ENCODE measurements around the gene MKLN1. TPM values are rescaled to one million over a fixed set of nuclear protein-coding genes. Genes with fewer than 3 reads are reported as not detected.

MKLN1 gene
- total and polyA plus RNA-seq, 2 of the 4 experiments (the other 2 are of a cell fraction) = 17.5 to 52.0 TPM

GRCh38 chr7:131436384-131436783 lies 108.7 kb downstream of the MKLN1 start:
- Histone ChIP-seq H2AK9ac (replicated peaks; ENCODE audit: low read depth, low read length, poor library complexity) (no peak overlapping the region), H3K4me2 (ENCODE audit: low read depth, low read length) (no peak overlapping the region), H2AK5ac (ENCODE audit: low read depth, low read length) (no peak overlapping the region), H3K4me1 (ENCODE audit: control insufficient read depth, insufficient read depth, low read length) (no peaks in the 10 kb centered on the region), H3K56ac (ENCODE audit: extremely low read depth, insufficient read depth, low read length) (no peak overlapping the region), H3K36me3 (ENCODE audit: control insufficient read depth, insufficient read depth, low read length) (peaks cover 22% of the 10 kb centered on the region), H3K23ac (ENCODE audit: low read depth, low read length) (no peak overlapping the region), H3K27ac (ENCODE audit: insufficient read depth, low read length) (no peak overlapping the region), H3K18ac (ENCODE audit: low read depth, low read length) (no peak overlapping the region), H3K27me3 (ENCODE audit: control insufficient read depth, insufficient read depth, low read length) (no peaks in the 10 kb centered on the region), H4K20me1 (ENCODE audit: insufficient read depth, low read length) (no peaks in the 10 kb centered on the region), H3K4me3 (ENCODE audit: insufficient read depth, low read depth, low read length) (no peak overlapping the region), H3K9me1 (ENCODE audit: insufficient read depth, low read length) (0 out of 2 replicates have a peak, but pooled peaks cover 3% of the 10 kb centered on the region), H2BK5ac (ENCODE audit: low read depth, low read length, poor library complexity, severe bottlenecking) (no peak overlapping the region), H4K91ac (ENCODE audit: insufficient read depth, low read depth, low read length) (no peak overlapping the region), H3K79me1 (ENCODE audit: low read depth in 1 of 2, low read length in 2 of 2) (peaks cover 20 to 22% of the 10 kb centered on the region in 2 experiments; a peak in 3 of 4 replicates), H3K14ac (replicated peaks; ENCODE audit: low read depth, low read length) (no peak overlapping the region), H2BK120ac (ENCODE audit: low read depth, low read length) (no peak overlapping the region), H4K8ac (ENCODE audit: low read depth in 2 of 2, low read length in 2 of 2) (no peak overlapping the region), H3K4ac (ENCODE audit: low read depth, low read length) (no peak overlapping the region), H2AFZ (replicated peaks; ENCODE audit: low read length, poor library complexity) (no peak overlapping the region), H2BK15ac (ENCODE audit: low read depth, low read length) (no peak overlapping the region), H2BK20ac (ENCODE audit: low read depth, low read length) (no peak overlapping the region), H3K9ac (ENCODE audit: low read depth, low read length) (no peak overlapping the region), H4K5ac (ENCODE audit: low read depth, low read length) (no peak overlapping the region), H3K9me3 (ENCODE audit: control insufficient read depth, insufficient read depth, low read length) (no peaks in the 10 kb centered on the region; the same call in 1 of the 2 replicates)
- in situ Hi-C loops (cut with MboI; ENCODE audit: low sequenced_read_pairs) (no loop called here), dilution Hi-C loops (cut with HindIII; ENCODE audit: low sequenced_read_pairs, unreplicated experiment) (no loop called here), intact Hi-C loops (cut with micrococcal nuclease) (no loop called here)
- BruUV-seq (replicated peaks) = no TSS peak
- TF ChIP-seq SMC3 (IDR thresholded peaks at IDR 0.05; ENCODE audit: low read depth, low read length) (no peak), CEBPB (IDR thresholded peaks at IDR 0.05; ENCODE audit: low read depth, low read length) (no peak), RCOR1 (IDR thresholded peaks at IDR 0.05; ENCODE audit: insufficient replicate concordance, low read length) (no peak), MAZ (IDR thresholded peaks at IDR 0.05; ENCODE audit: borderline replicate concordance, low read depth, low read length) (no peak), CTCF (conservative IDR thresholded peaks at IDR 0.05; ENCODE audit: low read depth, low read length) (no peak), POLR2A (IDR thresholded peaks at IDR 0.05; ENCODE audit: low read depth, low read length) (no peak), RFX5 (IDR thresholded peaks at IDR 0.05; ENCODE audit: low read depth, low read length) (no peak)
- ChIA-PET POLR2A (ENCODE audit: unreplicated experiment) (no interaction called here), CTCF (no interaction called here)
- no CpG with 5 or more reads among the region's 3 CpGs for WGBS, 2 experiments (ENCODE audit: extremely low coverage in 2 of 2, insufficient read length in 1 of 2)
- ATAC-seq (ENCODE audit: low read depth) (no peak), DNase-seq (no peak)
